Measurements from ENCODE around the gene MAGI1.
"Not testable (repeated sequence)": the region's sequence is repeated elsewhere in the genome, so short reads cannot be mapped to it uniquely, and the experiment has no call there.

The MAGI1 gene

DNA sequence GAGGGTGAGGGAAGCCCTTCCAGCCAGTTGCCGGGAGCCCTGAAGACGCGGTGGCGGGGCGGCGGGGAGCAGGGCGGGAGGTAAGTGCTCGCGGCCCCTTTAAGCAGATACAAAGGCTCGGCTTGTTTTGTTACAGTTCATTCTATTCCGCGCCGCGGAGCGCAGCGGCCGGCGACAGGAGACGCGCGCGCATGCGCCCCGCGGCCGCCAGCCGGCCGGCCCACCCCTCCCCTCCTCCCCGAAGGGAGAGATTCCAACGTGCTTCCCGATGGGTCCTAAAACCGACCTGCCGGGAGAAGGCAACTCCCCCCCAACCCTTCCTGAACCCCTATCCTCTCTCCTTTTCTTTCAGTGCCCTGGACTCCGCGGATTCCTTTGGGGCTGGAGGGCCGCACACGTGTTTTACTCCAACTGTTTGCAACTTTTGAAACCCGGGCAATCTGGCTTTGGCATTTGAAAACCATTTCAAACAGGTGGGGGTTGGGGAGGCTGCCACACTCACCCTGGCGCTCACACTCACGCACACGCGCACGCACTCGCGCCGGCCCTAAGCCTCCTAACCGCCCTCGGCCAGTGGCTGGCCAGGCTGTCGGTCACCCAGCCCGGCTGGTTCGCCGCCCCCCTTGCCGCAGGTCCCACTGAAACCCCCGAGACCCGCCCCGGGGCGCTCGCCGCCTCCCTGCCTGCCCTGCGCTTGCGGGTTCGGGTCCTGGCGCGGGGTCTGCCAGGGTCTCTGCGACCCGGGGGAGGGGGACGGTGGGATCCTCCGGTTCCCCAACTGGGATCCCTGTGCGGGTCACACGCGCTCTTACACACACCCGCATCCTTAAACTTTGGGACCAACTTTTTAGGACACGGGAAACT lies at the start of gene MAGI1:
TSS of gene MAGI1 (minus strand) at position 193 of the 864 bp plus-strand sequence. CDS start 610 bp downstream, outside the sequence.
- peak; percentile 97 for DNase-seq (ENCODE audit: low read depth)

DNA sequence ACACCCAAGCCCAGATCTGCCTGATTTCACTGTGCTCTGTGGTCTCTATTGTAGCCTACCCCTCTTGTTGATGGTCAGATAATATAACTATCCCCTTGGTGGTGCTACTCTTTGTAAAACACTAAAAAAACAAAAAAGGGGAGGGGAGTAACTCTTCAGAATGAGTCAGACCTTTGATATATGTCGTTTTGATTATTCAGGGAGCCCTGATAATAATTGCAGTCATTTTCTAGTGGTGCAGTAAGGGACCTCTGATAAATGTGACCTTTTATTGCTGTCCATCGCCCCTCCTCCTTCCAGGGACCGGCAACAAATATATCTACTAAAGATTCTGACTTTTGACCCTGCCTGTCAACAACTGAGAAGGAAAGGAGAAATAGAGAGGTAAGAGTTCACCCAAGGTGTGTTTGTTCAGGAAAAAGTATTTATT lies 45.1 kb upstream of the MAGI1 start:
- DNase-seq (ENCODE audit: low read depth) = no peak

DNA sequence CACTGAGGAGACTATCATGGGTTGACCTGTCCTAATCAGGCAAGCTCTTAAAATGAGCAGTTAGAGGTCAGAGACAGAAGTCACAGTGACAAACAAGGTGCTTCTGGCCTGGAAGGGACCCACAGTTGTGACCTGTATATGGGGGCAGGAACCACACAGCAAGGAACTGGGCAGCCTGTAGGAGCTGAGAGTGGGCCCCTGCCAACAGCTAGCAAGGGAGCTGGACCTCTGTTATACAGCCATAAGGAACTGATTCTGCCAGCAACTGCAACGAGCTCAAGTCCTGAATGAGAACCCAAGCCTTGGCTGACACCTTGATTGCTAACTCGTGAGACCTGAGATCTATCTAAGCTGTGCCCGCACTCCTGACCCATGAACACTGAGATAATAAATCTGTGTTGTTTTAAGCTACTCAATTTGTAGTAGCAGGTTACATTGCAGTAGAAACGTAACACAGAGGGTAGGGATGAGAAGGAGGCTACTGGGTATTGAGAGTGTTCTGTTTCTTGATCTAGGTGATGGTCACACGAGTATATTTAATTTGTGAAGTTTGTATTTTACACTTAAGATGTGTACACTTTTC lies 44.5 kb upstream of the MAGI1 start:
- no peak for DNase-seq (ENCODE audit: low read depth)

DNA sequence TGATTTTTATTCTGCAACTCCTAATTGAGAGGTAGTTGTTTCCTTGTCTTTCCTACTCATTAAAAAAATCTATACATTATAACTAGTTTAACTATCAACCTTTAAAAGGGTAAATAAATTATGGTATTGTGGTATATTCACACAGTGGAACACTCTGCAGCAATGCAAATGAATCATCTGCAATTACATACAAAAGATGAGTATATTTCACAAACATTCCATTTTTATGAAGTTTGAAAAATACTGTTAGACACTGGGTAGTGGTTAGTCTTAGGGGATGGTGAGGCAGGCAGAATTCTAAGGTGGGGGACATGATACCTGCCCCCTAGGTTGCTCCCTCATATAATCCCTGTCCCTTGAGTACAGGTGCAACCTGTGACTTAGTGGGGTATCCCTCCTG lies 44.0 kb upstream of the MAGI1 start:
- no peak for DNase-seq (ENCODE audit: low read depth)

DNA sequence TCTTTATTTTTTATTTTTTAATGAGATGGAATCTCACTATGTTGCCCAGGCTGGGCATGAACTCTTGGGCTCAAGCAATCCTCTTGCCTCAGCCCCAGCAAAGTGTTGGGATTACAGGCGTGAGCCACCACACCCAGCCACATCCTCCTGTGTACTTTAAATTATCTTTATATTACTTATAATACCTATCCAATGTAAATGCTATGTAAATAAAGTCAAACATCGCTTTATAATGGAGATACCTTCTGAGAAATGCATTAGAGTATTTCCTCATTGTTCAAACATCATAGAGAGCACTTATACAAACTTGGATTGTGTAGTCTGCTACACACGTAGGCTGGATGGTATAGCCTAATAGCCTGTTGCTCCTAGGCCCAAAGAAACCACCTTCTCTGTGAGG lies 41.4 kb upstream of the MAGI1 start:
- DNase-seq (ENCODE audit: low read depth) = no peak

DNA sequence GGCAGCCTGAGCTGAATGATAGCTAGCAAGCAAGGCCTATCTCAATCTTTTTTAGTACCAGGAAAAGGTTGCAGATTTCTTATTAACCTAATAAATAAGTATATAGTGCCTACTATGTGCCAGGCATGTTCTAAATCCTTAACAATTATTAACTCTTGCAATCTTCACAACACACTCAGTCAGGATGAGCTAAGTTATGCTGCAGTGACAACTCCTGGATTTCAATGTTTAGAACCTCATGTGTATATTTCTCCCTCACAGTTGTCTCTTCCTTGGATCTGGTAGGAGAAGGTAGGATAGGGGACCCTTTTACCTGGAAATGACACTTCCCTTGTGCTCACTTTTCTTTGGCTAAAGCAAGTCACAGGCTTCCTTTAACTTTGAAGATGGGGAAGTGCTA lies 39.3 kb upstream of the MAGI1 start:
- no peak for DNase-seq (ENCODE audit: low read depth)

DNA sequence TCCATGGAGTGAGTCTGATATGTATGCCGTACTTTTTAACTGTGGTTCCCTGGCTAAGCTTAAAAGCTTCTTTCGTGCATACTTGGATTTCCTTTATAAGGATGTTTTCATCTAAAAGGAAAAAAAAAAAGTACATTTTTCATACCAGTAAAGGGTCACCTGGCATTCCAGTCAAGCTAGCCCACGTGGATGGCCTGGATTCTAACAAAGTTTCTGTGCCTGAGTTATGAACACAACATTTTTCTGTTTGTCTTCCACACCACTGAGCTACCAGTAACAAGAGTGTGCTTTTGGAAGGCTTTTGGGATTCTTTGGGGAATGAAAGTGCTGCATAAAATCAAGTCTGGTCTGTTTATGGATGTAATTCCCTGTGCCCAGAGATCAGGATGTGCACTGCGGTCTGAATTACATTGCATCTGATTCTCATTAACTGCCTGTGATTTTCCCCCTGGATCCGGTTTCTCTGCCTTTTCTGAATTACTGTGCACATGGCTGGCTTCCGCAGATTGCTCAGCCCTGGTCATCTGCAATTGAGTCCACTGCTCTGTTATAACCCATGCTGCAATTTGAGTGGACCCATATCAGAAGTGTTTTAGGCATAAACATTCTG lies 38.2 kb upstream of the MAGI1 start:
- peak; percentile 91 for DNase-seq (ENCODE audit: low read depth)

DNA sequence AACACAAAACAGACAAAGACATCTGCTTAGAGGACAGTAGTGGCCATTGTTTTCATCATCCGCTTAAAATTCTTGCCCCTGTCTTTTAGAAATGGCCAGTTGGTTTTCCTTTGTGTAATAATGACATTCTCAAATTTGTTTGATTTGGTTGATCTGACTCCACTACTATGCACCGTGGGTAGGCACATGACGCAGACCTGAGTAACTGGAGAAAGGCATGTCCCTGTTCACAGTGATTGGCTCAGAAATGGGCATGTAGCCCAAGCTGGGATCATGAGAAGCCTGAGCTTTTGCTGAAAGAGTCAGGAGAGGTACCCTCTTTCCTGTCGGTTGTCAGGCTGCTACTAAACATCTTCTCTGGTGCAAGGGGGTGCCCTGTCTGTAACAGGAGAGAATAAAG lies 36.6 kb upstream of the MAGI1 start:
- peak; percentile 76 for DNase-seq (ENCODE audit: low read depth)

DNA sequence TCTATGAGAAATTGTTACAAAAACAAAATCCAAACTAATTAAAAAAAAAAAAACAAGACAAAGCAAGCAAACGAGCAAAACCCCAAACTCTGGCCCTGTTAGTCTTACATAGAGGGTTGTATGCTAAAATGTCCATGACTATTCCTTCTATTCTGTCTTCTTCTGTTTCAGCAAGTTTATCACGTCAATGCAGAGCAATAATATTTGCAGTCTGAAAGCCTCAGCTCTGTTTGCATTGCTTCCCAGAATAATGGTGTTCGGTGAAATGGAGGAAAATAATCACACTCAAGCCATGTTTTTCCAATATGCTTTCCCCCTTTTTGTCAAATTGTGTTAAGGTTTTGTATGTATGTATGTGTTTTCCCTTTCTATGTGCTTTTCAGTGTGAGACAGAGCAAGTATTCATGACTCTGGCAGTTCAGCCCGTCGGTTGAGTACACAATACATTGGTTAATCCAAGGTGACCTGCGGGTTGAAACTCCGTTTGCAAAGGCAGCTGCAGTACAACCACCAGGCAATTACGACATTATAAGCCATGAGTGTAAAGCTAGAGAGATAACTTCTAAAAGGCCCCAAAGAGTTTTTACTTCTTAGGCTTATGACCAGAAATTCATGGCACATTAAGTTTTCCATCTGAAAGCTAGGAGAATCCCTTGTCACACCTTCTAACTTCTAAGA lies 34.9 kb upstream of the MAGI1 start:
- DNase-seq (ENCODE audit: low read depth) = no peak

DNA sequence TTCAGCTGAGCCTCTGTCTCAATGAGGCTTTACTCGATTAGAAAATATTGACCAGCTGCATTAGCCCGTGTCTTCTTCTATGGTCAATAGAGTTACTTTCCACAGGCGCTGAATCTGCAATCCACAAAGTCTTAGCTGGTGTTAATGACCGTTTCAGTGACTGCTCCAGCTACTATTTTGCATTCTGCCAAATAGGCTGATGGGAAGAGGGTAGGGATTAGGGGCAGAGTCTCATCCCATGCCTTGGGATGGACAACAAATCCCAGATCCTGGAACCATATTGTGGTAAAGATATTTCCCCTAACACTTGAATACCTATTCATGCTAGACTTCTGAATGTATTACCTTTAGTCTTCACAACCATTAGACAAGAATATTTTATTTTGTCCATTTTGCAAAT lies 29.5 kb upstream of the MAGI1 start:
- no peak for DNase-seq (ENCODE audit: low read depth)

DNA sequence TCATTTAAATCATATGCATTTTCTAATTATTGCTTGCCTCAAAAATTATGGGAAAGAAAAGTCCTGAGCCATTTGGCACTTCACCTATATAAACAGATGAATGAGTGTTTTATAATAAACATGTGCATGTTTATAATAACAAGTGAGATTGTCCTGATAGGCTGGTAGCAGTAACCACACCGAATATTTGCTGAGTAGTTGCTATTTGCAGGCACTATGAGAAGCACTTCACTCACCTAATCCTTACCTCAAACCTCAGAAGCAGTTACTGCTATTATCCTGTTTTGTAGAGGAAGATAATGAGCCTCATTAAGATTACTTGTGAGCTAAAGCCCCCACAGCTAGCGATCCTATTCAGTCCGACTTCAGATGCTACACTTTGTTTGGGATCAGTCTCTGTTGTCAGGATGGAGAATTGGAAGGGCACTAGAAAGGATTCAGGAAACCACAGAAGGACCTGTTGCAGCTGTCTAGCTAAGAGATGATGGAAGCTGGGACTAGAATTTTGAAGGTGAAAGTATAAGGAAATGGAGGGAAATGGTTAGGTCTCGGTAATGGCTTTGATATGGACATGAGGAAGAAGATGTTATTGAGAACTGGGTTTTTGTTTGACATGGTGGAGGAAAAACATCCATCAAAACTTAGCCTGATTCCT lies 28.4 kb upstream of the MAGI1 start:
- DNase-seq (ENCODE audit: low read depth) = no peak

DNA sequence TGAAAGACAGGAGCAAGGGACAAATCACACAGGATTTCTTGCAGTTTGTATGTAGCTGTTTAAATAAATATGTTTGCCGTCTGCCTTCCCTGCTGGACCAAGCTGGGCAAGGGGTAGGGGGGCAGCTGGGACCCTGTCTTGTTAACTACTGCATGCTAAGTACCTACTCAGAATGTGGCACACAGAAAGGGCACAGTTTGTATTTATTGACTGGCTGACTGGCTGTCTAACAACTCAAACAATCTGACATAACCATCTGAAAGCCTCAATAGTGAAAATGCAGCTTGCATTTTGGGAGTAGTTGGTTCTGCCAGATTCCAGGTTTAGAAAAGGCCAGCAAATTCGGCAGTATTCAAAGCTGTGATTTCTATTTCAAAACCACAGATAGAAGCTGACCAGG lies 16.6 kb upstream of the MAGI1 start:
- no peak for DNase-seq (ENCODE audit: low read depth)

DNA sequence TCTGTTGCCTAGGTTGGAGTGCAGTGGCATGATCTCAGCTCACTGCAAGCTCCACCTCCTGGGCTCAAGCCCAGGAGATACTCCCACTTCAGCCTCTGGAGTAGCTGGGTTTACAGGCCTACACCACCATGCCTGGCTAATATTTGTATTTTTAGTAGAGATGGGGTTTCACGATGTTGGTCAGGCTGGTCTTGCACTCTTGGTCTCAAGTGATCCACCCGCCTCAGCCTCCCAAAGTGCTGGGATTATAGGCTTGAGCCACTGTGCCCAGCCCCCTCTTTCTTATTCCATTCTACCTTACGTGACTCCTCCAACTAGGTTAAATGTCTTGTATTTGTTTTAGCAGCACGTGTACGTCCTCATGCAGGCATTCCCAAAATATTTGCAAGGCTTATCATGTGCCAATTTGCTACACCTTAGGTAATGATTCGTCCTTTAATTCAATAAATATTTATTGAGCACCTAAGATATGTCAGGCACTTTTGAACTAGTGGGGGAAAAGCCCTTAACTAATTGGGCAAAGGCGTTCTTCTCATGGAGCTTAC lies 14.9 kb upstream of the MAGI1 start:
- DNase-seq (ENCODE audit: low read depth) = no peak

DNA sequence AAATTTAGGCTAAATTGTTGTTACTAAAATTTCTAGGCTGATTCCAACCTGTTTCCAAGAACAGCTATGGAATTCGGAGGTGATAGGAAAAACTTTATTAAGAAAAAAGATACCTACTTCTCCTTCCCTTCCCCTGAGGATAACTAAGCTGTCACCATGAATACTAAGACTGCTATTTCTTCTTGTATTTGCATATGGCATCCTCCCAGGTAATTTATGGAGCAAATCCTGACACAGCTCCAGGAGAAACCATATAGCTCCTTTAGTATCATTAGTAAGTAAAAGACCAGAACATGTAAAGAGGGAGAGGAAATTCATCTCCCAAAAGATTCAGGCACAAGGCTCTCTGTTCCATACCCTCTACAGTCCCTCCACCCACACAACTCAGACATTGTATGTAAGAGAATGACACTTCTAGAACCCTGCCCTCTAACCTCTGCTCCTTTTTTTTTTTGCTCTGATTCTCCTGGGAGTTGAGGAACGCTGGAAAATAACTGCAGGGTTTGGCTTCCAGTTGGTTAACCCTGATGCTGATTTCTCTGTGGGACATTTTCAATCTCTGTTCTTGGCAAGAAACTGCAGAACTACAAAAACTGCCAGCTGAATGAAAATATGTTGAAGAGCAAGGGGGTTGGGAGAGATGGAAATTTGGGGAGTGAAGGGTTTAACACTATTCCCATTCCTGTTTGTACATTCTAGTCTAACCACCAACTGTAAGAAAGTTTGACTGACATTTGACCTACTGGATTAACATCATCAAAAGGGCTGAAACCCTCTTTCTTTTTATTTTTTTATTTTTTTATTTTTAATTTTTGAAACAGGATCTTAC lies 14.2 kb upstream of the MAGI1 start:
- DNase-seq (ENCODE audit: low read depth) = peak; percentile 63

DNA sequence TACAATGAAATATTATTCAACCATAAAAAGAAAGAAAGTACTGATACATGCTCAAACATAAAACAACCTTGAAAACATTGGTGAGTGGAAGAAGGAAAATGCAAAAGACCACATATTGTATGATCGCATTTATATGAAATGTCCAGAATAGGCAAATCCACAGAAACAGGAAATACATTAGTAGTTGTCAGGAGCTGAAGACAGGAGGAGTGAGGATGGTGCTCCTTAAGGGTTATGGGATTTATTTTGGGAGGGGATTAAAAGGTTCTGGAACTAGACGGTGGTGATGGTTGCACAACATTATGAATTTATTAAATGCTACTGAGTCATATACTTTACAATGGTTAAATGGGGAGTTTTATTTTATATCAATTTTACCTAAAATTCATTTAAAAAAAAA lies 12.1 kb upstream of the MAGI1 start:
- DNase-seq (ENCODE audit: low read depth) = no peak

DNA sequence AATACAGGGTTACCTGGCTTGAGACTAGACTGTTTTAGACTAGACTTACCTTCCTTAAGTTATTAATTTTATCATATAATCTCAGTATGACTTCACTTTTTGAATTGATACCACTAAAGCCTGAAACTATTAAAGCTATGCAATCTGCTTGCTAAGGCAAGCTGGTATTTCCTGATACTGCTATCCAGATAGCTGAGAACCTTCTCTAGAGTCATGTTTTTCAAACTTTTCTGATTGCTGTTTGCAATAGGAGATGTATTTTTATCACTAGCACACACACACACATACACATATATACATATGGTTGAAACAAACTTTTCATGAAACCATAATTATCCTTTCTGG lies 9.3 kb upstream of the MAGI1 start:
- DNase-seq (ENCODE audit: low read depth) = no peak

DNA sequence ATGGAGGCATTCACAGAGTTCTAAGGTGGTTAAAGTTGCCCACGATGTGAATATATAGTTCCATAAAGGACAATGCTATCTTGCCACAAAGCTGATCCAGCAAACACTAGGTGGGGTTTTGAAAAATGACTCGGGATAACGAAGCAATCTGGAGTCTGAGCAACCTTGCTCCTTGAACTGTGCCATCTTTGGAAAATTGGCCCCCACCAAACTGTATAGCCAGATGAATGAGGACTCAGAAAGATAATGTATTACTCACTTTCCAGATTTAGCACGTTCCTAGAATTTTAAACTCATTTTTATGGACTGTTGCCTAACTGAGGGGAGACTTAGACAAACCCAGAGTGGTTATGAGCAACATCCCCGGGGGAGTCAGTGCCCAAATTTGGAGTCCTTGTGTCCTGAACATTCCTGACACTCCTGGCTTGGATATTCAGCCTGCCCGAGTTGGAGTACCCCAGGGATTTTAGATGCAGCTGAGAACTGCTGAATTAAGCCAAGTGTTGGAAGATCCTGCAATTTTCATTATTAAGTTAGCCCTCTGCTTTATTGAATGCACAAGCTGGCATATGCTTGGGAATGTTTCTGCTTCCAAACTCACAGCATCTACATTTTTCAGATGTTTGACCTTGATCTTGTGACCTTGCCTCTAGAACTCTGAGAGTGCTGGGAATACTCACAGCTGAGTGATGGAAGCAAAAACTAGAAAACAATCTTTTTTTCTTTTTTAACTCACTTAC lies 8.8 kb upstream of the MAGI1 start:
- peak; percentile 94 for DNase-seq (ENCODE audit: low read depth)

DNA sequence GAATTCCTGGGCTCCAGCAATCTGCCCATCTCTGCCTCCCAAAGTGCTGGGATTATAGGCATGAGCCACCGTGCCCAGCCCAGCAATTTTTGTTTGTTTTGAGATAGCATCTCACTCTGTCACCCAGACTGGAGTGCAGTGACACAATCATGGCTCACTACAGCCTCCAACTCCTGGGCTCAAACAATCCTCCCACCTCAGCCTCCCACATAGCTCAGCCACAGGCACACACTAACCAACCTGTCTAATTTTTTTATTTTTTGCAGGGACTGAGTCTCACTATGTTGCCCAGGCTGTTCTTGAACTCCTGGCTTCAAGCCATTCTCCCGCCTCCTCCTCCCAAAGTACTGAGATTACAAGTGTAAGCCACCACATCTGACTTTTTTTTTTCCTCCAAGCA lies 7.6 kb upstream of the MAGI1 start:
- not testable (repeated sequence) for DNase-seq (ENCODE audit: low read depth)

DNA sequence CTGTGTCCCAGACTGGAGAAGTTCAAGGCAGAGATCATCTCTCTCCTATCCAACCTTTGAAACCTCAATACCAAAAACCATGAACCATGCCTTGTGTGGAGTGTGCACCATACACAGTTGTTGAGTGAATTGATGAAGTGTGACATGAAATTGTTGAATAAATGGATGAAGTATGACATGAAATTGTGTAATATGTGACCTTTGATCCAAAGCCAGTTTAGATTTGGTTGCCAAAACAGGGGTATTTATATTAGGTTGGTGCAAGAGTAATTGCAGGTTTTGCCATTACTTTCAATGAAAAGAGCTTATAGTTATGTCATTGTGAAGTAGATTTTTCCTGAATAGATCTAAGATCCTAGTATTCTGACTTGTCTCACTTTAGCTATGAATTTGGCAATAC lies 3.1 kb upstream of the MAGI1 start:
- DNase-seq (ENCODE audit: low read depth) = no peak

DNA sequence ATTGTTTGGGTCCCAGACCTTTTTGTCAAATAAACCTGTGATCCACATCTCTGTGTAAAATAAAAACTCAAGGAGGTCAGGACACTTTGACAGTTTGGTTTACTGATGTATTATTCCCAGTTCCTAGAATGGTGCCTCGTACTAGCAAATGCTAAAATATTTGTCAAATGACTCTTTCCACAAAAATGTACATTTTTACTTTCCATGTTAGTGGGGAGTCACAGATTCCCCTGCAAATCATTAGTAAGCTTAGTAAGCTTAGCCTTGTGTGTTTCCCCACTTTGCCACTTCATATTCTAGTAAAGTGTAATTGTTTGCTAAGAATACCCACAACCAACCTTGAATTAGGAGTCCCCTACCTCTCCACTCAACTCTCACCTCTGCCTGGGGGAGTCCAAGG lies 2.4 kb upstream of the MAGI1 start:
- DNase-seq (ENCODE audit: low read depth) = peak; percentile 37

DNA sequence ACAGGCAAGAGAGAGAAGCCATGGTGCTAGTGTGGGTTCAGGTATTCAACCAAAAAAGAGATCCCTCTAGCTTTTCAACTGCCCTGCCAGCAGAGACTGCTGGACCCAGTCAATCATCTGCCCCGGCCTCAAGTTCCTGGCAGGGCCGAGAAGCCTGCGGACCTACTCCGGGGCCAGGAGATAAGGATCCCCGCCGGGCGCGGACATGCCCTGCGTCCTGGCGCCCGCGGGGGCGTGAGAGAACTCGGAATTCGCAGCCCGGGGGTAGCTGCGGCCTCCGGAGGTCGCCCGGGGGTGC lies 821 bp upstream of the MAGI1 start:
- DNase-seq (ENCODE audit: low read depth) = peak; percentile 18

All from fibroblast of gingiva (primary cell).